H1 (cell line): ENCODE results near the gene SPOPL. TPM values are rescaled to one million over a fixed set of nuclear protein-coding genes. Genes with fewer than 3 reads are reported as not detected.

Source experiments
- CTCF ChIA-PET: fragments of 300-600 bp; sonication (Branson Sonifier 250); formaldehyde crosslinking; loops from one replicate; lab custom pipeline; 2021; ENCODE audit not compliant: partially characterized antibody; lab: Charles Lee
- POLR2A ChIA-PET: fragments of 300-600 bp; sonication (Branson Sonifier 250); formaldehyde crosslinking; loops from one replicate; lab custom pipeline; 2021; ENCODE audit warnings: inconsistent platforms; ENCODE audit not compliant: partially characterized antibody; lab: Charles Lee
- DNase-seq, 2 experiments: peaks; one replicate each; pipeline versions ENCODE4 v3.0.0 to v3.0.0-alpha.2; 2010 to 2022; ENCODE audit warnings: low spot score in 2 of 2, low read depth in 1 of 2, mixed read lengths in 1 of 2
- FAIRE-seq: peaks from 2 replicates; lab custom pipeline; 2011; peaks lifted over from hg19 to GRCh38; lab: Jason Lieb, UNC
- H2AFZ ChIP-seq: 2 replicates; pipeline ENCODE4 v1.8.1; 2012; ENCODE audit warnings: low read length, inconsistent platforms
- H2AK5ac ChIP-seq: 2 replicates; pipeline ENCODE4 v1.6.1; 2013; ENCODE audit warnings: low read depth, low read length
- H2BK120ac ChIP-seq: replicated peaks from 2 replicates; pipeline ENCODE3; 2013; ENCODE audit warnings: low read depth, low read length, inconsistent platforms
- H2BK12ac ChIP-seq: 2 replicates; pipeline ENCODE4 v1.6.1; 2013; ENCODE audit warnings: low read depth, low read length
- H2BK15ac ChIP-seq: 2 replicates; pipeline ENCODE4 v1.6.1; 2013; ENCODE audit warnings: low read length
- H2BK20ac ChIP-seq: 2 replicates; pipeline ENCODE4 v1.6.1; 2013; ENCODE audit warnings: low read length
- H2BK5ac ChIP-seq: 2 replicates; pipeline ENCODE4 v1.6.1; 2013; ENCODE audit warnings: low read depth, low read length
- H3K14ac ChIP-seq: 2 replicates; pipeline ENCODE4 v1.6.1; 2013; ENCODE audit warnings: inconsistent platforms; ENCODE audit not compliant: insufficient read length
- H3K18ac ChIP-seq: 2 replicates; pipeline ENCODE4 v1.6.1; 2013; ENCODE audit warnings: low read length; ENCODE audit errors: extremely low read depth
- H3K23ac ChIP-seq: 2 replicates; pipeline ENCODE4 v1.6.1; 2013; ENCODE audit warnings: inconsistent platforms; ENCODE audit not compliant: insufficient read length
- H3K23me2 ChIP-seq: 2 replicates; pipeline ENCODE4 v1.6.1; 2013; ENCODE audit warnings: low read depth, low read length
- H3K27ac ChIP-seq: 2 replicates; pipeline ENCODE4 v1.6.1; 2011; ENCODE audit warnings: low read depth, low read length, inconsistent platforms
- H3K27me3 ChIP-seq, 4 experiments: replicated peaks in 1 of 4; 1 replicate in 1 of 4; 2 replicates in 3 of 4; pipeline versions ENCODE4 v1.6.1 to v1.8.1; 2011 to 2013; ENCODE audit warnings: low read length in 3 of 4, mild to moderate bottlenecking in 3 of 4, inconsistent platforms in 2 of 4, mixed read lengths in 2 of 4, moderate library complexity in 1 of 4; ENCODE audit not compliant: control insufficient read depth in 3 of 4, insufficient read depth in 3 of 4; ENCODE audit errors: extremely low read depth in 1 of 4
- H3K36me3 ChIP-seq, 4 experiments: 2 replicates each; pipeline versions ENCODE4 v1.6.1 to v1.8.1; 2011 to 2013; ENCODE audit warnings: mild to moderate bottlenecking in 4 of 4, low read length in 3 of 4, moderate library complexity in 2 of 4, control low read depth in 1 of 4, inconsistent platforms in 1 of 4; ENCODE audit not compliant: insufficient read depth in 4 of 4, control insufficient read depth in 2 of 4
- H3K4ac ChIP-seq: replicated peaks from 2 replicates; pipeline ENCODE3; 2013; ENCODE audit warnings: low read length, low read depth, mixed read lengths, inconsistent platforms; ENCODE audit not compliant: insufficient read length
- H3K4me1 ChIP-seq, 4 experiments: replicated peaks in 1 of 4; 1 replicate in 1 of 4; 2 replicates in 3 of 4; pipeline versions ENCODE4 v1.6.1 to v1.8.1; 2011 to 2013; ENCODE audit warnings: low read length in 3 of 4, inconsistent platforms in 2 of 4, mixed read lengths in 1 of 4; ENCODE audit not compliant: insufficient read depth in 4 of 4, control insufficient read depth in 3 of 4
- H3K4me2 ChIP-seq, 2 experiments: 2 replicates each; pipeline versions ENCODE4 v1.6.1 to v1.8.1; 2011 to 2013; ENCODE audit warnings: low read depth in 2 of 2, low read length in 2 of 2, control low read depth in 1 of 2, inconsistent platforms in 1 of 2, mild to moderate bottlenecking in 1 of 2; ENCODE audit not compliant: insufficient read depth in 1 of 2
- H3K4me3 ChIP-seq, 4 experiments: fragments of 200-600, 300-600 bp in 1 of 4; sonication (generic), shearing (Covaris generic), sonication (Bioruptor Twin) in 1 of 4; 2 replicates each; pipeline versions ENCODE4 v1.5.1 to v1.8.1; 2011 to 2016; ENCODE audit warnings: low read length in 4 of 4, low read depth in 3 of 4, control low read depth in 2 of 4, inconsistent platforms in 2 of 4, mild to moderate bottlenecking in 2 of 4, mixed read lengths in 1 of 4, moderate library complexity in 1 of 4; ENCODE audit not compliant: insufficient read depth in 2 of 4; ENCODE audit errors: extremely low read depth in 1 of 4
- H3K56ac ChIP-seq: replicated peaks from 2 replicates; pipeline ENCODE3; 2013; ENCODE audit warnings: low read depth, mild to moderate bottlenecking, mixed read lengths, low read length, inconsistent platforms; ENCODE audit not compliant: insufficient read length
- H3K79me1 ChIP-seq: 2 replicates; pipeline ENCODE4 v1.6.1; 2013; ENCODE audit warnings: low read depth, low read length, control low read depth
- H3K79me2 ChIP-seq, 2 experiments: 2 replicates each; pipeline versions ENCODE4 v1.6.1 to v1.8.1; 2012 to 2013; ENCODE audit warnings: low read length in 2 of 2, mild to moderate bottlenecking in 2 of 2, inconsistent platforms in 1 of 2; ENCODE audit not compliant: insufficient read depth in 2 of 2, control insufficient read depth in 1 of 2
- H3K9ac ChIP-seq, 4 experiments: replicated peaks in 1 of 4; 1 replicate in 1 of 4; 2 replicates in 3 of 4; pipeline versions ENCODE4 v1.6.1 to v1.8.1; 2011 to 2013; ENCODE audit warnings: low read depth in 3 of 4, low read length in 3 of 4, control low read depth in 2 of 4, mild to moderate bottlenecking in 2 of 4, moderate library complexity in 2 of 4, inconsistent platforms in 1 of 4; ENCODE audit errors: extremely low read depth in 1 of 4
- H3K9me3 ChIP-seq, 2 experiments: 2 replicates each; pipeline versions ENCODE4 v1.6.1 to v1.8.1; 2012 to 2013; ENCODE audit warnings: mild to moderate bottlenecking in 2 of 2, moderate library complexity in 2 of 2, control low read depth in 1 of 2, inconsistent platforms in 1 of 2, low read depth in 1 of 2, low read length in 1 of 2, mixed read lengths in 1 of 2; ENCODE audit not compliant: insufficient read depth in 2 of 2
- H4K20me1 ChIP-seq, 2 experiments: replicated peaks in 1 of 2; 2 replicates each; pipeline versions ENCODE3 to v1.8.1; 2011 to 2013; ENCODE audit warnings: inconsistent platforms in 2 of 2, low read length in 2 of 2, mild to moderate bottlenecking in 1 of 2; ENCODE audit not compliant: insufficient read depth in 2 of 2, control insufficient read depth in 1 of 2
- H4K5ac ChIP-seq: 2 replicates; pipeline ENCODE4 v1.6.1; 2013; ENCODE audit warnings: low read length, low read depth, mixed read lengths, inconsistent platforms; ENCODE audit not compliant: insufficient read length
- H4K8ac ChIP-seq: 2 replicates; pipeline ENCODE4 v1.8.0; 2013; ENCODE audit warnings: mild to moderate bottlenecking, moderate library complexity, low read length, inconsistent platforms; ENCODE audit not compliant: insufficient read depth; ENCODE audit errors: extremely low read depth
- H4K91ac ChIP-seq: replicated peaks from 2 replicates; pipeline ENCODE3; 2013; ENCODE audit warnings: low read length, mixed read lengths, inconsistent platforms; ENCODE audit not compliant: insufficient read length
- GTF2F1 ChIP-seq: IDR thresholded peaks from 2 replicates; pipeline ENCODE4 v1.6.1; 2012; ENCODE audit warnings: low read depth, low read length, improper control_type of control experiment, borderline replicate concordance
- HDAC2 ChIP-seq, 2 experiments: fragments of 300-600 bp in 1 of 2; sonication (generic) in 1 of 2; IDR thresholded peaks; 2 replicates each; pipeline ENCODE4 v1.6.1; 2011 to 2012; ENCODE audit warnings: low read depth in 2 of 2, low read length in 2 of 2, mild to moderate bottlenecking in 2 of 2, moderate library complexity in 2 of 2, borderline replicate concordance in 1 of 2, inconsistent platforms in 1 of 2
- KDM4A ChIP-seq: IDR thresholded peaks from one replicate; pipeline ENCODE4 v1.7.1; 2012; ENCODE audit warnings: low read depth, mild to moderate bottlenecking, moderate library complexity, low read length, inconsistent platforms; ENCODE audit not compliant: severe bottlenecking
- NRF1 ChIP-seq: IDR thresholded peaks from 2 replicates; pipeline ENCODE4 v1.6.1; 2011; ENCODE audit warnings: mild to moderate bottlenecking, low read depth, low read length, improper control_type of control experiment
- POLR2A ChIP-seq, 2 experiments: IDR thresholded peaks; 1 replicate in 1 of 2; 2 replicates in 1 of 2; pipeline ENCODE4 v1.6.1; 2011; ENCODE audit warnings: low read depth in 2 of 2, low read length in 2 of 2, mild to moderate bottlenecking in 2 of 2; ENCODE audit errors: control extremely low read depth in 1 of 2
- POLR2AphosphoS5 ChIP-seq: IDR thresholded peaks from 2 replicates; pipeline ENCODE4 v1.6.1; 2011; ENCODE audit warnings: low read depth, low read length
- RNF2 ChIP-seq: fragments of 200-900, 300-1000 bp; sonication (generic); IDR thresholded peaks from 2 replicates; pipeline ENCODE4 v1.7.1; 2016; ENCODE audit warnings: borderline replicate concordance, low read depth, mild to moderate bottlenecking, antibody characterized with exemption, low read length; ENCODE audit not compliant: poor library complexity, severe bottlenecking; ENCODE audit errors: missing control alignments
- SRF ChIP-seq: IDR thresholded peaks from 2 replicates; pipeline ENCODE4 v1.6.1; 2011; ENCODE audit warnings: mild to moderate bottlenecking, low read depth, low read length, moderate library complexity
- SUZ12 ChIP-seq: fragments of 200-600 bp; sonication (generic); IDR thresholded peaks from 2 replicates; pipeline ENCODE4 v1.6.1; 2012; ENCODE audit warnings: mild to moderate bottlenecking, inconsistent platforms, low read length, moderate library complexity, mixed read lengths
- TAF1 ChIP-seq: IDR thresholded peaks from 2 replicates; pipeline ENCODE4 v1.6.1; 2011; ENCODE audit warnings: mild to moderate bottlenecking, low read depth, low read length
- USF2 ChIP-seq: IDR thresholded peaks from 2 replicates; pipeline ENCODE4 v1.6.1; 2011; ENCODE audit warnings: low read length, improper control_type of control experiment
- polyA plus RNA-seq, 7 experiments: library from polyadenylated mRNA; depleted of rRNA in 3 of 7; stranded (reverse) in 5 of 7; unstranded in 2 of 7; fragments of >200 nt in 5 of 7; fragments of 200-250 nt in 2 of 7; gene quantifications; 1 replicate in 5 of 7; 2 replicates in 1 of 7; 4 replicates in 1 of 7; pipeline versions ENCODE4 v1.2.1 to v1.2.3, GENCODE V29; 2011 to 2013; ENCODE audit warnings: missing spikeins in 2 of 7, mixed read lengths in 2 of 7
- total RNA-seq: library from RNA; stranded (reverse); fragmentation: NEBNext Ultra II Directional; extraction: Animal tissue kit (Norgen Biotek cat#: 25700); gene quantifications from 2 replicates; pipeline ENCODE4 v1.2.1, GENCODE V29; 2021
- TF ChIP-seq, protein P1 (sequence below): IDR thresholded peaks from 2 replicates; pipeline ENCODE4 v1.6.1; 2012; ENCODE audit warnings: inconsistent platforms
- TF ChIP-seq, protein P2 (sequence below): IDR thresholded peaks from 2 replicates; pipeline ENCODE4 v1.6.1; 2012; ENCODE audit warnings: inconsistent platforms

SPOPL gene
- total and polyA plus RNA-seq, 2 of the 8 experiments (the other 6 are each of a cell fraction or from before 2014, with no cell fraction given): 1.9 to 14.5 TPM

GRCh38 chr2:138476186-138476585, 25.4 kb upstream of the SPOPL start:
- Histone ChIP-seq H3K9me3 (no peaks in the 10 kb centered on the region), H3K56ac (no peak overlapping the region), H2BK12ac (no peak overlapping the region), H3K4me2 (no peak overlapping the region), H2BK120ac (no peak overlapping the region), H2BK15ac (no peak overlapping the region), H3K23ac (no peak overlapping the region), H3K79me2 (no peaks in the 10 kb centered on the region), H4K20me1 (no peaks in the 10 kb centered on the region), H3K27me3 (no peaks in the 10 kb centered on the region), H3K4me3 (no peak overlapping the region), H2AFZ (no peak overlapping the region), H3K4ac (no peak overlapping the region), H4K8ac (no peak overlapping the region), H4K91ac (no peak overlapping the region), H3K9ac (no peak overlapping the region), H3K36me3 (no peaks in the 10 kb centered on the region), H2AK5ac (no peak overlapping the region), H3K23me2 (no peaks in the 10 kb centered on the region; the same call in 1 of the 2 replicates), H4K5ac (no peak overlapping the region), H3K79me1 (no peaks in the 10 kb centered on the region), H2BK20ac (no peak overlapping the region), H3K14ac (no peak overlapping the region), H3K27ac (no peak overlapping the region), H2BK5ac (no peak overlapping the region), H3K4me1 (no peaks in the 10 kb centered on the region), H3K18ac (no peak overlapping the region)
- ChIA-PET POLR2A (no interaction called here), CTCF (interaction anchor here (1.2 to 1.5 kb wide), 6 partner anchors 8 to 310 kb away, joined by 3 to 7 read pairs (median 4); no protein-coding TSS in a partner anchor)
- no peak for FAIRE-seq
- DNase-seq: no peak
- TF ChIP-seq SRF (no peak), KDM4A (no peak), TAF1 (no peak), NRF1 (no peak), SUZ12 (no peak), POLR2AphosphoS5 (no peak), HDAC2 (IDR thresholded peaks at IDR 0.05; ENCODE audit: borderline replicate concordance in 1 of 2, low read depth in 2 of 2, low read length in 2 of 2) (no peak), USF2 (no peak), RNF2 (no peak), POLR2A (IDR thresholded peaks at IDR 0.05; ENCODE audit: control extremely low read depth in 1 of 2, low read depth in 2 of 2, low read length in 2 of 2) (no peak), GTF2F1 (no peak)
- TF ChIP-seq, protein P1, sequence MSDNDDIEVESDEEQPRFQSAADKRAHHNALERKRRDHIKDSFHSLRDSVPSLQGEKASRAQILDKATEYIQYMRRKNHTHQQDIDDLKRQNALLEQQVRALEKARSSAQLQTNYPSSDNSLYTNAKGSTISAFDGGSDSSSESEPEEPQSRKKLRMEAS: no peak
- TF ChIP-seq, protein P2, sequence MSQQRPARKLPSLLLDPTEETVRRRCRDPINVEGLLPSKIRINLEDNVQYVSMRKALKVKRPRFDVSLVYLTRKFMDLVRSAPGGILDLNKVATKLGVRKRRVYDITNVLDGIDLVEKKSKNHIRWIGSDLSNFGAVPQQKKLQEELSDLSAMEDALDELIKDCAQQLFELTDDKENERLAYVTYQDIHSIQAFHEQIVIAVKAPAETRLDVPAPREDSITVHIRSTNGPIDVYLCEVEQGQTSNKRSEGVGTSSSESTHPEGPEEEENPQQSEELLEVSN: no peak
